ENCODE data around the gene C14orf132.

C14orf132 gene

GRCh38 chr14:96040828-96041371 lies 1.7 kb downstream of the C14orf132 start:
- DNase-seq = no peak

- no peak for DNase-seq
These were observed 3.2 kb downstream of the C14orf132 start for GRCh38 chr14:96042248-96042930.

GRCh38 chr14:96046630-96047029 lies 7.5 kb downstream of the C14orf132 start:
- no peak for DNase-seq

- DNase-seq = no peak
These were observed 7.9 kb downstream of the C14orf132 start for GRCh38 chr14:96047101-96047500.

- no peak for DNase-seq
These were observed 10.8 kb downstream of the C14orf132 start for GRCh38 chr14:96049932-96050331.

- DNase-seq = no peak
These were observed 11.3 kb downstream of the C14orf132 start for GRCh38 chr14:96050482-96050881.

GRCh38 chr14:96051231-96051630 lies 12.1 kb downstream of the C14orf132 start:
- no peak for DNase-seq

GRCh38 chr14:96051642-96052540 lies 12.7 kb downstream of the C14orf132 start:
- no peak for DNase-seq

- no peak for DNase-seq
These were observed 13.5 kb downstream of the C14orf132 start for GRCh38 chr14:96052541-96053247.

GRCh38 chr14:96053248-96053599 lies 14.1 kb downstream of the C14orf132 start:
- no peak for DNase-seq

GRCh38 chr14:96053600-96054381 lies 14.6 kb downstream of the C14orf132 start:
- no peak for DNase-seq

GRCh38 chr14:96054661-96055060 lies 15.5 kb downstream of the C14orf132 start:
- DNase-seq = no peak

GRCh38 chr14:96055065-96055752 lies 16.0 kb downstream of the C14orf132 start:
- no peak for DNase-seq

GRCh38 chr14:96055753-96056508 lies 16.8 kb downstream of the C14orf132 start:
- no peak for DNase-seq

- DNase-seq = no peak
These were observed 17.6 kb downstream of the C14orf132 start for GRCh38 chr14:96056509-96057422.

GRCh38 chr14:96057738-96058137 lies 18.6 kb downstream of the C14orf132 start:
- DNase-seq = no peak

- DNase-seq = no peak
These were observed 19.5 kb downstream of the C14orf132 start for GRCh38 chr14:96058576-96059200.

GRCh38 chr14:96059519-96060135 lies 20.5 kb downstream of the C14orf132 start:
- DNase-seq = no peak

Measured in activated naive CD4-positive, alpha-beta T cell treated with anti-CD3 and anti-CD28 coated beads, Interleukin-2, amount 50 U/mL, for 16 hours (primary cell).